ENCODE results near the gene MAP4K4.

The MAP4K4 gene

GRCh38 chr2:101714118-101714517 is 16.6 kb downstream of the MAP4K4 start:
- H3K36me3 ChIP-seq (ENCODE audit: control insufficient read depth, insufficient read depth, low read length) = no peaks in the 10 kb centered on the region
- H3K9ac ChIP-seq (ENCODE audit: low read length) = no peak overlapping the region
- no peaks in the 10 kb centered on the region for H3K27me3 ChIP-seq (ENCODE audit: control insufficient read depth, insufficient read depth, low read length)
- H3K4me3 ChIP-seq (ENCODE audit: low read length) = no peak overlapping the region
- H3K4me1 ChIP-seq (ENCODE audit: control insufficient read depth, insufficient read depth, low read length) = peaks cover 7% of the 10 kb centered on the region
- H3K27ac ChIP-seq (ENCODE audit: low read depth, low read length) = no peak overlapping the region

GRCh38 chr2:101717071-101717845 is 19.8 kb downstream of the MAP4K4 start:
- Histone ChIP-seq H3K27me3 (ENCODE audit: control insufficient read depth, insufficient read depth, low read length) (no peaks in the 10 kb centered on the region), H3K4me3 (ENCODE audit: low read length) (no peak overlapping the region), H3K36me3 (ENCODE audit: control insufficient read depth, insufficient read depth, low read length) (no peaks in the 10 kb centered on the region), H3K9ac (ENCODE audit: low read length) (no peak overlapping the region), H3K4me1 (ENCODE audit: control insufficient read depth, insufficient read depth, low read length) (no peaks in the 10 kb centered on the region), H3K27ac (ENCODE audit: low read depth, low read length) (no peak overlapping the region)

- no peak overlapping the region for H3K27ac ChIP-seq (ENCODE audit: low read depth, low read length)
- no peak overlapping the region for H3K9ac ChIP-seq (ENCODE audit: low read length)
- no peaks in the 10 kb centered on the region for H3K4me1 ChIP-seq (ENCODE audit: control insufficient read depth, insufficient read depth, low read length)
- no peak overlapping the region for H3K4me3 ChIP-seq (ENCODE audit: low read length)
- H3K36me3 ChIP-seq (ENCODE audit: control insufficient read depth, insufficient read depth, low read length) = no peaks in the 10 kb centered on the region
- H3K27me3 ChIP-seq (ENCODE audit: control insufficient read depth, insufficient read depth, low read length) = no peaks in the 10 kb centered on the region
These were observed 21.0 kb downstream of the MAP4K4 start for GRCh38 chr2:101718479-101718878.

- no peak overlapping the region for H3K9ac ChIP-seq (ENCODE audit: low read length)
- no peaks in the 10 kb centered on the region for H3K27me3 ChIP-seq (ENCODE audit: control insufficient read depth, insufficient read depth, low read length)
- no peaks in the 10 kb centered on the region for H3K36me3 ChIP-seq (ENCODE audit: control insufficient read depth, insufficient read depth, low read length)
- H3K27ac ChIP-seq (ENCODE audit: low read depth, low read length) = no peak overlapping the region
- peaks cover 4% of the 10 kb centered on the region for H3K4me1 ChIP-seq (ENCODE audit: control insufficient read depth, insufficient read depth, low read length)
- H3K4me3 ChIP-seq (ENCODE audit: low read length) = no peak overlapping the region
These were observed 21.6 kb downstream of the MAP4K4 start for GRCh38 chr2:101718993-101719571.

- peaks cover 6% of the 10 kb centered on the region for H3K4me1 ChIP-seq (ENCODE audit: control insufficient read depth, insufficient read depth, low read length)
These were observed 23.2 kb downstream of the MAP4K4 start for GRCh38 chr2:101720732-101721131.

GRCh38 chr2:101722864-101723263 is 25.4 kb downstream of the MAP4K4 start:
- H3K9ac ChIP-seq (ENCODE audit: low read length) = no peak overlapping the region
- H3K36me3 ChIP-seq (ENCODE audit: control insufficient read depth, insufficient read depth, low read length) = no peaks in the 10 kb centered on the region
- no peak overlapping the region for H3K27ac ChIP-seq (ENCODE audit: low read depth, low read length)
- peaks cover 7% of the 10 kb centered on the region for H3K4me1 ChIP-seq (ENCODE audit: control insufficient read depth, insufficient read depth, low read length)
- no peak overlapping the region for H3K4me3 ChIP-seq (ENCODE audit: low read length)
- no peaks in the 10 kb centered on the region for H3K27me3 ChIP-seq (ENCODE audit: control insufficient read depth, insufficient read depth, low read length)

More at GRCh38 chr2:101720732-101721131, 23.2 kb downstream of the MAP4K4 start:
- H3K36me3 ChIP-seq (ENCODE audit: control insufficient read depth, insufficient read depth, low read length) = no peaks in the 10 kb centered on the region
- H3K27ac ChIP-seq (ENCODE audit: low read depth, low read length) = no peak overlapping the region
- no peak overlapping the region for H3K9ac ChIP-seq (ENCODE audit: low read length)
- no peak overlapping the region for H3K4me3 ChIP-seq (ENCODE audit: low read length)
- no peaks in the 10 kb centered on the region for H3K27me3 ChIP-seq (ENCODE audit: control insufficient read depth, insufficient read depth, low read length)

GRCh38 chr2:101723371-101724124 is 26.0 kb downstream of the MAP4K4 start:
- no peak overlapping the region for H3K4me3 ChIP-seq (ENCODE audit: low read length)
- H3K27ac ChIP-seq (ENCODE audit: low read depth, low read length) = no peak overlapping the region
- peaks cover 7% of the 10 kb centered on the region for H3K4me1 ChIP-seq (ENCODE audit: control insufficient read depth, insufficient read depth, low read length)
- H3K9ac ChIP-seq (ENCODE audit: low read length) = no peak overlapping the region
- H3K27me3 ChIP-seq (ENCODE audit: control insufficient read depth, insufficient read depth, low read length) = no peaks in the 10 kb centered on the region
- H3K36me3 ChIP-seq (ENCODE audit: control insufficient read depth, insufficient read depth, low read length) = no peaks in the 10 kb centered on the region

GRCh38 chr2:101724125-101724474 is 26.6 kb downstream of the MAP4K4 start:
- Histone ChIP-seq H3K27me3 (ENCODE audit: control insufficient read depth, insufficient read depth, low read length) (no peaks in the 10 kb centered on the region), H3K36me3 (ENCODE audit: control insufficient read depth, insufficient read depth, low read length) (no peaks in the 10 kb centered on the region), H3K4me3 (ENCODE audit: low read length) (no peak overlapping the region), H3K4me1 (ENCODE audit: control insufficient read depth, insufficient read depth, low read length) (peaks cover 7% of the 10 kb centered on the region), H3K9ac (ENCODE audit: low read length) (no peak overlapping the region), H3K27ac (ENCODE audit: low read depth, low read length) (no peak overlapping the region)

- Histone ChIP-seq H3K9ac (ENCODE audit: low read length) (no peak overlapping the region), H3K4me1 (ENCODE audit: control insufficient read depth, insufficient read depth, low read length) (peaks cover 7% of the 10 kb centered on the region), H3K27me3 (ENCODE audit: control insufficient read depth, insufficient read depth, low read length) (no peaks in the 10 kb centered on the region), H3K36me3 (ENCODE audit: control insufficient read depth, insufficient read depth, low read length) (no peaks in the 10 kb centered on the region), H3K4me3 (ENCODE audit: low read length) (no peak overlapping the region), H3K27ac (ENCODE audit: low read depth, low read length) (no peak overlapping the region)
These were observed 27.5 kb downstream of the MAP4K4 start for GRCh38 chr2:101725038-101725437.

- peaks cover 7% of the 10 kb centered on the region for H3K4me1 ChIP-seq (ENCODE audit: control insufficient read depth, insufficient read depth, low read length)
- no peaks in the 10 kb centered on the region for H3K27me3 ChIP-seq (ENCODE audit: control insufficient read depth, insufficient read depth, low read length)
- H3K9ac ChIP-seq (ENCODE audit: low read length) = no peak overlapping the region
- no peaks in the 10 kb centered on the region for H3K36me3 ChIP-seq (ENCODE audit: control insufficient read depth, insufficient read depth, low read length)
- no peak overlapping the region for H3K4me3 ChIP-seq (ENCODE audit: low read length)
- no peak overlapping the region for H3K27ac ChIP-seq (ENCODE audit: low read depth, low read length)
These were observed 28.1 kb downstream of the MAP4K4 start for GRCh38 chr2:101725515-101726192.

GRCh38 chr2:101728865-101729264 is 31.4 kb downstream of the MAP4K4 start:
- Histone ChIP-seq H3K27me3 (ENCODE audit: control insufficient read depth, insufficient read depth, low read length) (no peaks in the 10 kb centered on the region), H3K27ac (ENCODE audit: low read depth, low read length) (no peak overlapping the region), H3K4me3 (ENCODE audit: low read length) (no peak overlapping the region), H3K9ac (ENCODE audit: low read length) (no peak overlapping the region), H3K36me3 (ENCODE audit: control insufficient read depth, insufficient read depth, low read length) (no peaks in the 10 kb centered on the region), H3K4me1 (ENCODE audit: control insufficient read depth, insufficient read depth, low read length) (peaks cover 11% of the 10 kb centered on the region)

- peaks cover 11% of the 10 kb centered on the region for H3K4me1 ChIP-seq (ENCODE audit: control insufficient read depth, insufficient read depth, low read length)
- no peaks in the 10 kb centered on the region for H3K36me3 ChIP-seq (ENCODE audit: control insufficient read depth, insufficient read depth, low read length)
- no peak overlapping the region for H3K4me3 ChIP-seq (ENCODE audit: low read length)
- no peaks in the 10 kb centered on the region for H3K27me3 ChIP-seq (ENCODE audit: control insufficient read depth, insufficient read depth, low read length)
- no peak overlapping the region for H3K9ac ChIP-seq (ENCODE audit: low read length)
- no peak overlapping the region for H3K27ac ChIP-seq (ENCODE audit: low read depth, low read length)
These were observed 32.1 kb downstream of the MAP4K4 start for GRCh38 chr2:101729521-101730190.
